DND-41 (cell line): ENCODE results near the gene TOMM7.

Experiments
- ATAC-seq: fragments of 200-7000 bp; cut with Tn5 transposase; 3 replicates; pipeline ENCODE4 v1.9.1; 2021; ENCODE audit warnings: low read depth; ENCODE audit not compliant: insufficient read depth
- DNase-seq: peaks from one replicate; pipeline ENCODE4 v3.0.0-alpha.2; 2020
- H2AFZ ChIP-seq: 2 replicates; pipeline ENCODE4 v1.6.0; 2012; ENCODE audit warnings: low read depth, low read length
- H3K27ac ChIP-seq: 2 replicates; pipeline ENCODE4 v1.5.1; 2012; ENCODE audit warnings: low read length, inconsistent platforms
- H3K27me3 ChIP-seq: fragments of 200-600 bp; sonication (generic); 2 replicates; pipeline ENCODE4 v1.6.0; 2012; ENCODE audit warnings: low read length, mild to moderate bottlenecking, inconsistent platforms; ENCODE audit not compliant: insufficient read depth, poor library complexity
- H3K36me3 ChIP-seq: 2 replicates; pipeline ENCODE4 v1.5.1; 2012; ENCODE audit warnings: low read length, inconsistent platforms; ENCODE audit not compliant: insufficient read depth
- H3K4me1 ChIP-seq: 2 replicates; pipeline ENCODE4 v1.5.1; 2012; ENCODE audit warnings: mild to moderate bottlenecking, low read length; ENCODE audit not compliant: insufficient read depth
- H3K4me2 ChIP-seq: 2 replicates; pipeline ENCODE4 v1.6.0; 2012; ENCODE audit warnings: mild to moderate bottlenecking, moderate library complexity, low read length, inconsistent platforms; ENCODE audit not compliant: insufficient read depth
- H3K4me3 ChIP-seq, 2 experiments: fragments of 200-600 bp in 1 of 2; shearing (Covaris generic) in 1 of 2; 2 replicates each; pipeline ENCODE4 v1.5.1; 2012 to 2016; ENCODE audit warnings: inconsistent platforms in 2 of 2, low read length in 2 of 2, mild to moderate bottlenecking in 2 of 2, low read depth in 1 of 2, moderate library complexity in 1 of 2
- H3K79me2 ChIP-seq: 2 replicates; pipeline ENCODE4 v1.6.0; 2012; ENCODE audit warnings: low read length, inconsistent platforms; ENCODE audit not compliant: insufficient read depth
- H3K9ac ChIP-seq: 2 replicates; pipeline ENCODE4 v1.6.0; 2012; ENCODE audit warnings: low read depth, mild to moderate bottlenecking, inconsistent platforms, low read length, moderate library complexity
- H3K9me3 ChIP-seq: 2 replicates; pipeline ENCODE4 v1.5.1; 2012; ENCODE audit warnings: low read length, moderate library complexity, mild to moderate bottlenecking, inconsistent platforms; ENCODE audit not compliant: insufficient read depth, severe bottlenecking
- H4K20me1 ChIP-seq: 2 replicates; pipeline ENCODE4 v1.6.0; 2012; ENCODE audit warnings: low read length; ENCODE audit not compliant: insufficient read depth
- CTCF ChIP-seq: IDR thresholded peaks from 2 replicates; pipeline ENCODE4 v1.5.1; 2012; ENCODE audit warnings: borderline replicate concordance, low read length, moderate library complexity, mild to moderate bottlenecking; ENCODE audit not compliant: poor library complexity, severe bottlenecking; ENCODE audit errors: extremely low read depth
- EZH2 ChIP-seq: IDR thresholded peaks from 3 replicates; pipeline ENCODE4 v1.6.1; 2012; ENCODE audit warnings: borderline replicate concordance, low read depth, mild to moderate bottlenecking, moderate library complexity, low read length, inconsistent platforms; ENCODE audit not compliant: severe bottlenecking

The TOMM7 gene

DNA sequence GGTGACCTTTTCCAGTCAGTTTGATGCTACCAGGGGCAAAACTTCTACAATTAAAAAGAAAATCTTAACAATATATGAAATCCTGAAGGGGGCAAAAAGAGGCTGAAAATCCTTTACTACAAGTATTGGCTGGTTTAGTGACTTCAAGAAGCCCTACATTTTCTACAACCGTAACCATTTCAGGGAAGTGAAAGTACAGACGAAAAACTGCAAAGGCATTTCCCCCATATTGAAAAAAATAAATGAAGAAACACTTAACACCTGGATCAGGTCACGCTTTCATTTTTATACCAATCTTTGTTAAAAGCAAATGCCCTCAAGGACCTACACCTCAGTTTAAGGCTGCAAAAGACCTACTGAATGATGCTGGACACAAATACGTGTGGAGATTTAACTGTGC, 57.0 kb downstream of the TOMM7 start:
- Histone ChIP-seq H2AFZ (no peak overlapping the region), H3K4me2 (no peak overlapping the region)
- ATAC-seq: no peak

More for the DNA sequence above, 57.0 kb downstream of the TOMM7 start:
- Histone ChIP-seq H3K27ac (no peak overlapping the region), H4K20me1 (no peaks in the 10 kb centered on the region), H3K27me3 (peaks cover 14% of the 10 kb centered on the region), H3K79me2 (no peaks in the 10 kb centered on the region), H3K9ac (no peak overlapping the region), H3K4me3 (no peak overlapping the region), H3K4me1 (no peaks in the 10 kb centered on the region), H3K36me3 (no peaks in the 10 kb centered on the region), H3K9me3 (no peaks in the 10 kb centered on the region)
- DNase-seq: no peak
- TF ChIP-seq CTCF: no peak
- TF ChIP-seq EZH2: no peak
